K562 (cell line): ENCODE results near the gene FMNL2. TPM values are rescaled to one million over a fixed set of nuclear protein-coding genes. Genes with fewer than 3 reads are reported as not detected.

Experiments
- ATAC-seq: fragments of 200-7000 bp; cut with Tn5 transposase; 3 replicates; pipeline ENCODE4 v1.9.1; 2020; ENCODE audit warnings: moderate library complexity
- BruUV-seq: library from RNA; stranded (reverse); fragments of 400-500 nt; replicated peaks from 2 replicates; lab custom pipeline; 2021; lab: Mats Ljungman, UMichigan
- CTCF ChIA-PET: fragments of 300-600 bp; formaldehyde crosslinking; extraction: SDS; loops from one replicate; lab custom pipeline; 2021; ENCODE audit warnings: low intra/inter-chr PET ratio; lab: Yijun Ruan, JAX
- POLR2A ChIA-PET: fragments of 300-600, 350-650 bp; sonication (Branson Sonifier 250); formaldehyde crosslinking; extraction: SDS; loops from one replicate; lab custom pipeline; 2021; ENCODE audit warnings: antibody characterized with exemption, inconsistent platforms; lab: Yijun Ruan, JAX
- DNase-seq, 4 experiments: peaks; one replicate each; pipeline versions ENCODE4 v3.0.0 to v3.0.0-alpha.2; 2011 to 2018; ENCODE audit warnings: low spot score in 3 of 4, mixed read lengths in 3 of 4; ENCODE audit errors: extremely low read depth in 1 of 4
- FAIRE-seq: peaks from 2 replicates; lab custom pipeline; 2011; peaks lifted over from hg19 to GRCh38; lab: Jason Lieb, UNC
- H2AFZ ChIP-seq: 2 replicates; pipeline ENCODE4 v1.6.0; 2011; ENCODE audit warnings: low read depth, low read length, control low read depth, inconsistent platforms
- H3K27ac ChIP-seq: fragments of 200-600 bp; 3 replicates; pipeline ENCODE4 v1.8.0; 2011; ENCODE audit warnings: low read depth, mild to moderate bottlenecking, control low read depth, inconsistent platforms, low read length, moderate library complexity, mixed read lengths; ENCODE audit errors: extremely low read depth
- H3K27me3 ChIP-seq, 2 experiments: fragments of 300-600 bp in 1 of 2; 2 replicates in 1 of 2; 3 replicates in 1 of 2; pipeline versions ENCODE4 v1.6.0 to v1.8.0; 2011; ENCODE audit warnings: inconsistent platforms in 2 of 2, low read length in 2 of 2, mild to moderate bottlenecking in 1 of 2, mixed read lengths in 1 of 2, moderate library complexity in 1 of 2; ENCODE audit not compliant: control insufficient read depth in 2 of 2, insufficient read depth in 2 of 2
- H3K36me3 ChIP-seq: fragments of 300-600 bp; 3 replicates; pipeline ENCODE4 v1.8.0; 2011; ENCODE audit warnings: mild to moderate bottlenecking, low read length, inconsistent platforms; ENCODE audit not compliant: control insufficient read depth, insufficient read depth
- H3K4me1 ChIP-seq, 2 experiments: fragments of 200-600 bp in 1 of 2; replicated peaks in 1 of 2; 2 replicates in 1 of 2; 3 replicates in 1 of 2; pipeline versions ENCODE4 v1.5.1 to v1.8.0; 2011; ENCODE audit warnings: inconsistent platforms in 2 of 2, low read length in 2 of 2, mild to moderate bottlenecking in 1 of 2, mixed read lengths in 1 of 2, moderate library complexity in 1 of 2; ENCODE audit not compliant: control insufficient read depth in 2 of 2, insufficient read depth in 2 of 2
- H3K4me2 ChIP-seq: 2 replicates; pipeline ENCODE4 v1.6.1; 2011; ENCODE audit warnings: low read length, control low read depth, inconsistent platforms, mixed read lengths; ENCODE audit not compliant: insufficient read depth
- H3K4me3 ChIP-seq: fragments of 200-600 bp; sonication (generic), shearing (Covaris generic); 2 replicates; pipeline ENCODE4 v1.5.1; 2016; ENCODE audit warnings: control low read depth, inconsistent platforms
- H3K79me2 ChIP-seq: fragments of 200-600 bp; 3 replicates; pipeline ENCODE4 v1.8.0; 2011; ENCODE audit warnings: low read length, inconsistent platforms; ENCODE audit not compliant: control insufficient read depth, insufficient read depth
- H3K9ac ChIP-seq, 2 experiments: 2 replicates each; pipeline versions ENCODE4 v1.6.0 to v1.6.1; 2011; ENCODE audit warnings: low read depth in 2 of 2, low read length in 2 of 2, control low read depth in 1 of 2, inconsistent platforms in 1 of 2, mild to moderate bottlenecking in 1 of 2, mixed read lengths in 1 of 2; ENCODE audit not compliant: insufficient read depth in 1 of 2
- H3K9me1 ChIP-seq: one replicate; pipeline ENCODE4 v1.6.0; 2011; ENCODE audit warnings: inconsistent platforms, mild to moderate bottlenecking, low read length, moderate library complexity; ENCODE audit not compliant: control insufficient read depth, insufficient read depth
- H3K9me3 ChIP-seq: replicated peaks from 2 replicates; pipeline ENCODE4 v1.5.1; 2011; ENCODE audit warnings: low read depth, low read length, inconsistent platforms; ENCODE audit not compliant: control insufficient read depth, insufficient read depth
- H4K20me1 ChIP-seq: replicated peaks from 2 replicates; pipeline ENCODE4 v1.6.1; 2011; ENCODE audit warnings: low read length, inconsistent platforms, mixed read lengths; ENCODE audit not compliant: control insufficient read depth, insufficient read depth
- ESRRB ChIP-seq: fragments of 250-450 bp; sonication (Bioruptor Pico); IDR thresholded peaks from 2 replicates; pipeline ENCODE4 v1.5.0; 2020; ENCODE audit warnings: mild to moderate bottlenecking, moderate library complexity, borderline replicate concordance
- GABPB2 ChIP-seq: fragments of 250-450 bp; sonication (Bioruptor Pico); conservative IDR thresholded peaks from 2 replicates; pipeline ENCODE4 v1.5.1; 2021; ENCODE audit warnings: mild to moderate bottlenecking
- HDGF ChIP-seq: fragments of 450-650 bp; IDR thresholded peaks from 2 replicates; pipeline ENCODE4 v1.6.1; 2016
- HMGN3 ChIP-seq: IDR thresholded peaks from 2 replicates; pipeline ENCODE4 v1.6.1; 2011; ENCODE audit warnings: borderline replicate concordance, low read depth, mild to moderate bottlenecking, mixed read lengths, low read length; ENCODE audit not compliant: insufficient read length; ENCODE audit errors: extremely low read depth
- HNRNPUL1 ChIP-seq: fragments of 200-400 bp; formaldehyde crosslinking; IDR thresholded peaks from 2 replicates; pipeline ENCODE4 v1.6.1; 2017; ENCODE audit warnings: low read length
- NEUROD1 ChIP-seq: fragments of 150-350 bp; IDR thresholded peaks from 2 replicates; pipeline ENCODE4 v1.6.1; 2014; ENCODE audit warnings: borderline replicate concordance, low read length, low read depth; ENCODE audit not compliant: partially characterized antibody
- RBFOX2 ChIP-seq: fragments of 200-400 bp; formaldehyde crosslinking; IDR thresholded peaks from 2 replicates; pipeline ENCODE4 v1.6.1; 2017; ENCODE audit warnings: low read depth, mild to moderate bottlenecking, low read length, moderate library complexity
- SIX5 ChIP-seq, 2 experiments: IDR thresholded peaks; 2 replicates each; pipeline ENCODE4 v1.6.1; 2011; ENCODE audit warnings: low read length in 2 of 2, borderline replicate concordance in 1 of 2, low read depth in 1 of 2, mild to moderate bottlenecking in 1 of 2, moderate library complexity in 1 of 2; ENCODE audit not compliant: insufficient read depth in 1 of 2
- SPI1 ChIP-seq: IDR thresholded peaks from 2 replicates; pipeline ENCODE4 v1.6.1; 2011; ENCODE audit warnings: low read depth, low read length, control low read depth, borderline replicate concordance
- ZNF140 ChIP-seq: fragments of 250-450 bp; sonication (Bioruptor Pico); IDR thresholded peaks from 2 replicates; pipeline ENCODE4 v1.8.0; 2021; ENCODE audit warnings: moderate library complexity, mild to moderate bottlenecking, inconsistent platforms
- ZNF274 ChIP-seq: IDR thresholded peaks from 2 replicates; pipeline ENCODE4 v1.6.1; 2011; ENCODE audit warnings: low read depth, mild to moderate bottlenecking, low read length, moderate library complexity, borderline replicate concordance
- ZNF707 ChIP-seq: fragments of 250-450 bp; sonication (Bioruptor Pico); conservative IDR thresholded peaks from 2 replicates; pipeline ENCODE4 v1.8.0; 2022; ENCODE audit warnings: inconsistent platforms, mild to moderate bottlenecking, moderate library complexity
- ZNF785 ChIP-seq: fragments of 250-450 bp; sonication (Bioruptor Pico); IDR thresholded peaks from 2 replicates; pipeline ENCODE4 v1.4.0; 2020; ENCODE audit warnings: mild to moderate bottlenecking
- WGBS: fragments of 100-300 bp; shearing (Covaris generic); methylation state at CpG from one replicate; pipeline ENCODE4 v1.1.6; 2016; ENCODE audit warnings: low coverage, mixed read lengths; ENCODE audit not compliant: insufficient coverage; ENCODE audit errors: missing lambda C conversion rate; 5-methylcytosine and 5-hydroxymethylcytosine counted together
- in situ Hi-C: fragments of 300-500 bp; cut with MboI; formaldehyde crosslinking; loops from 4 replicates; pipeline ENCODE4 v1.15.0; 2018; ENCODE audit warnings: inconsistent platforms, mixed read lengths
- intact Hi-C: fragments of 100-400 bp; cut with micrococcal nuclease; formaldehyde crosslinking; loops from 2 replicates; pipeline ENCODE4 v1.14.2; 2022
- polyA plus RNA-seq, 8 experiments: library from polyadenylated mRNA; depleted of rRNA in 4 of 8; stranded (reverse) in 5 of 8; unstranded in 3 of 8; fragments of >200 nt; fragmentation: Nextera tagmentation in 2 of 8; fragmentation: Illumina TruSeq in 1 of 8; extraction: Ambion mirVana in 2 of 8; extraction: Trizol in 1 of 8; gene quantifications; 2 replicates each; pipeline versions ENCODE4 v1.2.1 to v1.2.3, GENCODE V29; 2011 to 2014; ENCODE audit warnings: inconsistent platforms in 1 of 8, missing spikeins in 1 of 8
- total RNA-seq, 7 experiments: library from RNA; depleted of rRNA in 6 of 7; stranded (reverse); fragments of >200 nt in 6 of 7; fragmentation: Illumina TruSeq in 2 of 7; extraction: Trizol in 2 of 7; gene quantifications; 2 replicates each; pipeline versions ENCODE4 v1.2.1 to v1.2.3, GENCODE V29; 2011 to 2021; ENCODE audit warnings: low replicate concordance in 1 of 7
- TF ChIP-seq, protein P1 (sequence below): fragments of 200-800 bp; sonication (Bioruptor generic); IDR thresholded peaks from 2 replicates; pipeline ENCODE4 v1.6.1; 2017; ENCODE audit warnings: missing genetic modification characterization, missing compliant biosample characterization
- TF ChIP-seq, protein P2 (sequence below): fragments of 250-450 bp; sonication (Bioruptor Pico); IDR thresholded peaks from 2 replicates; pipeline ENCODE4 v1.4.0; 2020; ENCODE audit warnings: mild to moderate bottlenecking
- TF ChIP-seq, protein P3 (sequence below), 2 experiments: fragments of 450-650 bp in 1 of 2; sonication (generic) in 1 of 2; formaldehyde crosslinking; conservative IDR thresholded peaks; 2 replicates each; pipeline versions ENCODE4 v1.4.0 to v1.8.1; 2020 to 2022; ENCODE audit warnings: mild to moderate bottlenecking in 1 of 2, missing genetic modification reagents in 1 of 2
- TF ChIP-seq, protein P4 (sequence below): sonication (generic); formaldehyde crosslinking; IDR thresholded peaks from 2 replicates; pipeline ENCODE4 v1.8.1; 2023; ENCODE audit warnings: mild to moderate bottlenecking, missing genetic modification reagents

The FMNL2 gene
- total and polyA plus RNA-seq, 9 of the 15 experiments (the other 6 are each of a cell fraction or from before 2014, with no cell fraction given) = 0.15 to 0.49 (median 0.24) TPM; not detected in 1

DNA sequence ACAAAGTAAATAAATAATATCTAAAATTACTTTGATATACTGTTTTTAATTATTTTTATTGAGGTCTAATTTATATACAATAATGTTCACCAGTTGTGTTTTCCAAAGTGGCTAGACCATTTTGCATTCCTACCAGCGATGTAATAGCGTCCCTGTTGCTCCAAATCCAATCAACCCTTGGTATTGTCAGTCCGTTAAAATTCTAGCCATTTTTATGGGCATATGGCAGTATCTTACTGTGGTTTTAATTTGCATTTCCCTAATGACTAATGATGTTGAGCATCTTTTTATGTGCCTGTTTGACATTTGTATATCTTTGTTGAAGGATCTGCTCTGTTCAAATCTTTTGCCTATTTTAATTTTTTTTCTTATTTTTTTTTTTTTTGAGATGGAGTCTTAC is 197.3 kb downstream of the FMNL2 start:
- no peak overlapping the region for H3K27ac ChIP-seq
- no peaks in the 10 kb centered on the region for H3K9me1 ChIP-seq
- H3K4me3 ChIP-seq = no peak overlapping the region
- no peak for FAIRE-seq
- no peak for ATAC-seq
- H3K36me3 ChIP-seq = no peaks in the 10 kb centered on the region
- no TSS peak for BruUV-seq
- intact Hi-C loops (no loop called here), in situ Hi-C loops (no loop called here)
- ChIA-PET CTCF (no interaction called here), POLR2A (no interaction called here)
- no peaks in the 10 kb centered on the region for H4K20me1 ChIP-seq
- no peak for DNase-seq
- H3K27me3 ChIP-seq = peaks cover 0 to 4% of the 10 kb centered on the region in 2 experiments; a peak in 3 of 5 replicates
- H2AFZ ChIP-seq = no peak overlapping the region
- no peaks in the 10 kb centered on the region for H3K4me1 ChIP-seq
- H3K79me2 ChIP-seq = no peaks in the 10 kb centered on the region
- H3K9ac ChIP-seq = no peak overlapping the region
- 0% methylated on average over 3 of the region's 3 CpGs for WGBS
- H3K9me3 ChIP-seq = no peaks in the 10 kb centered on the region
- no peak overlapping the region for H3K4me2 ChIP-seq
- TF ChIP-seq NEUROD1 = no peak
- no peak for TF ChIP-seq SIX5 (IDR thresholded peaks at IDR 0.05; ENCODE audit: borderline replicate concordance in 1 of 2, insufficient read depth in 1 of 2, low read depth in 1 of 2, low read length in 2 of 2)
- no peak for TF ChIP-seq ZNF274
- TF ChIP-seq RBFOX2 = no peak
- TF ChIP-seq ESRRB (CRISPR knock-in tag) = no peak
- no peak for TF ChIP-seq ZNF140 (CRISPR knock-in tag)
- TF ChIP-seq GABPB2 (CRISPR knock-in tag) = no peak
- TF ChIP-seq HNRNPUL1 = no peak
- TF ChIP-seq, protein P1, sequence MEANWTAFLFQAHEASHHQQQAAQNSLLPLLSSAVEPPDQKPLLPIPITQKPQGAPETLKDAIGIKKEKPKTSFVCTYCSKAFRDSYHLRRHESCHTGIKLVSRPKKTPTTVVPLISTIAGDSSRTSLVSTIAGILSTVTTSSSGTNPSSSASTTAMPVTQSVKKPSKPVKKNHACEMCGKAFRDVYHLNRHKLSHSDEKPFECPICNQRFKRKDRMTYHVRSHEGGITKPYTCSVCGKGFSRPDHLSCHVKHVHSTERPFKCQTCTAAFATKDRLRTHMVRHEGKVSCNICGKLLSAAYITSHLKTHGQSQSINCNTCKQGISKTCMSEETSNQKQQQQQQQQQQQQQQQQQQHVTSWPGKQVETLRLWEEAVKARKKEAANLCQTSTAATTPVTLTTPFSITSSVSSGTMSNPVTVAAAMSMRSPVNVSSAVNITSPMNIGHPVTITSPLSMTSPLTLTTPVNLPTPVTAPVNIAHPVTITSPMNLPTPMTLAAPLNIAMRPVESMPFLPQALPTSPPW (CRISPR knock-in tag) = no peak
- no peak for TF ChIP-seq ZNF707 (CRISPR knock-in tag)
- no peak for TF ChIP-seq HMGN3
- TF ChIP-seq, protein P2, sequence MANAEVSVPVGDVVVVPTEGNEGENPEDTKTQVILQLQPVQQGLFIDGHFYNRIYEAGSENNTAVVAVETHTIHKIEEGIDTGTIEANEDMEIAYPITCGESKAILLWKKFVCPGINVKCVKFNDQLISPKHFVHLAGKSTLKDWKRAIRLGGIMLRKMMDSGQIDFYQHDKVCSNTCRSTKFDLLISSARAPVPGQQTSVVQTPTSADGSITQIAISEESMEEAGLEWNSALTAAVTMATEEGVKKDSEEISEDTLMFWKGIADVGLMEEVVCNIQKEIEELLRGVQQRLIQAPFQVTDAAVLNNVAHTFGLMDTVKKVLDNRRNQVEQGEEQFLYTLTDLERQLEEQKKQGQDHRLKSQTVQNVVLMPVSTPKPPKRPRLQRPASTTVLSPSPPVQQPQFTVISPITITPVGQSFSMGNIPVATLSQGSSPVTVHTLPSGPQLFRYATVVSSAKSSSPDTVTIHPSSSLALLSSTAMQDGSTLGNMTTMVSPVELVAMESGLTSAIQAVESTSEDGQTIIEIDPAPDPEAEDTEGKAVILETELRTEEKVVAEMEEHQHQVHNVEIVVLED = no peak
- no peak for TF ChIP-seq ZNF785 (CRISPR knock-in tag)
- no peak for TF ChIP-seq SPI1
- TF ChIP-seq, protein P3, sequence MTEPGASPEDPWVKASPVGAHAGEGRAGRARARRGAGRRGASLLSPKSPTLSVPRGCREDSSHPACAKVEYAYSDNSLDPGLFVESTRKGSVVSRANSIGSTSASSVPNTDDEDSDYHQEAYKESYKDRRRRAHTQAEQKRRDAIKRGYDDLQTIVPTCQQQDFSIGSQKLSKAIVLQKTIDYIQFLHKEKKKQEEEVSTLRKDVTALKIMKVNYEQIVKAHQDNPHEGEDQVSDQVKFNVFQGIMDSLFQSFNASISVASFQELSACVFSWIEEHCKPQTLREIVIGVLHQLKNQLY (CRISPR knock-in tag; conservative IDR thresholded peaks at IDR 0.05) = no peak
- TF ChIP-seq, protein P4, sequence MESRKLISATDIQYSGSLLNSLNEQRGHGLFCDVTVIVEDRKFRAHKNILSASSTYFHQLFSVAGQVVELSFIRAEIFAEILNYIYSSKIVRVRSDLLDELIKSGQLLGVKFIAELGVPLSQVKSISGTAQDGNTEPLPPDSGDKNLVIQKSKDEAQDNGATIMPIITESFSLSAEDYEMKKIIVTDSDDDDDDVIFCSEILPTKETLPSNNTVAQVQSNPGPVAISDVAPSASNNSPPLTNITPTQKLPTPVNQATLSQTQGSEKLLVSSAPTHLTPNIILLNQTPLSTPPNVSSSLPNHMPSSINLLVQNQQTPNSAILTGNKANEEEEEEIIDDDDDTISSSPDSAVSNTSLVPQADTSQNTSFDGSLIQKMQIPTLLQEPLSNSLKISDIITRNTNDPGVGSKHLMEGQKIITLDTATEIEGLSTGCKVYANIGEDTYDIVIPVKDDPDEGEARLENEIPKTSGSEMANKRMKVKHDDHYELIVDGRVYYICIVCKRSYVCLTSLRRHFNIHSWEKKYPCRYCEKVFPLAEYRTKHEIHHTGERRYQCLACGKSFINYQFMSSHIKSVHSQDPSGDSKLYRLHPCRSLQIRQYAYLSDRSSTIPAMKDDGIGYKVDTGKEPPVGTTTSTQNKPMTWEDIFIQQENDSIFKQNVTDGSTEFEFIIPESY (CRISPR knock-in tag) = no peak
- no peak for TF ChIP-seq HDGF
